Astrocyte of the spinal cord (primary cell): Measurements from ENCODE around the gene SMAD3.

Experiments
- DNase-seq: peaks from one replicate; pipeline ENCODE4 v3.0.0; 2011; ENCODE audit warnings: low read depth, low spot score
- H3K4me3 ChIP-seq: 2 replicates; pipeline ENCODE4 v1.5.1; 2011; ENCODE audit warnings: low read depth, mild to moderate bottlenecking, low read length, moderate library complexity
- in situ Hi-C: cut with HindIII; loops from 2 replicates; pipeline ENCODE4 v1.10.0; 2017; ENCODE audit warnings: low sequenced_read_pairs
- TF ChIP-seq, protein P1 (sequence below): IDR thresholded peaks from 2 replicates; pipeline ENCODE4 v1.5.1; 2012; ENCODE audit warnings: low read depth, mild to moderate bottlenecking, low read length, inconsistent platforms

The SMAD3 gene

GRCh38 chr15:67186226-67186649 is 120.8 kb downstream of the SMAD3 start:
- in situ Hi-C loops = no loop called here
- no peak for DNase-seq

DNA sequence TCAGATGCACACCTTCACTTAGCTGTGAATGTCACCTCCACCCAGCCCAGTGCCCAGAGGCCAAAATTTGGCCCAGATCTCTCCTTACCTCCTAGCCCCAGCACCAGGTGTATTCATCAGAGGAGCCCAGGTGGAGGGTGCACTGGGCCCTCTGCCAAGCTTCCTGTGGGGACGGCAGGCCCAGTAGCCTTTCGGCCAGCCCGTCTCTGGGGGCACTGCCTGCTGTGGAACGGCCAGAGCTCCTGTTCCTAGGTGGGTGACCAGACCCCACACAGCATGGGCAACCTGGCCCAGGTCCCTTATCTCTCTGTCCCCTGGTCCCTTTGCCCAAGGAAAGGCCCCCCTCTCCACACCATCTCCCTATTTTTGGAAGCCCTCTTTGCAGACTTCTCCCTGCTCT is 121.3 kb downstream of the SMAD3 start:
- TF ChIP-seq, protein P1, sequence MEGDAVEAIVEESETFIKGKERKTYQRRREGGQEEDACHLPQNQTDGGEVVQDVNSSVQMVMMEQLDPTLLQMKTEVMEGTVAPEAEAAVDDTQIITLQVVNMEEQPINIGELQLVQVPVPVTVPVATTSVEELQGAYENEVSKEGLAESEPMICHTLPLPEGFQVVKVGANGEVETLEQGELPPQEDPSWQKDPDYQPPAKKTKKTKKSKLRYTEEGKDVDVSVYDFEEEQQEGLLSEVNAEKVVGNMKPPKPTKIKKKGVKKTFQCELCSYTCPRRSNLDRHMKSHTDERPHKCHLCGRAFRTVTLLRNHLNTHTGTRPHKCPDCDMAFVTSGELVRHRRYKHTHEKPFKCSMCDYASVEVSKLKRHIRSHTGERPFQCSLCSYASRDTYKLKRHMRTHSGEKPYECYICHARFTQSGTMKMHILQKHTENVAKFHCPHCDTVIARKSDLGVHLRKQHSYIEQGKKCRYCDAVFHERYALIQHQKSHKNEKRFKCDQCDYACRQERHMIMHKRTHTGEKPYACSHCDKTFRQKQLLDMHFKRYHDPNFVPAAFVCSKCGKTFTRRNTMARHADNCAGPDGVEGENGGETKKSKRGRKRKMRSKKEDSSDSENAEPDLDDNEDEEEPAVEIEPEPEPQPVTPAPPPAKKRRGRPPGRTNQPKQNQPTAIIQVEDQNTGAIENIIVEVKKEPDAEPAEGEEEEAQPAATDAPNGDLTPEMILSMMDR = no peak
- H3K4me3 ChIP-seq = no peak overlapping the region
- in situ Hi-C loops = no loop called here
- no peak for DNase-seq

More at GRCh38 chr15:67186226-67186649, 120.8 kb downstream of the SMAD3 start:
- H3K4me3 ChIP-seq = no peak overlapping the region
- TF ChIP-seq, protein P1 = no peak

DNA sequence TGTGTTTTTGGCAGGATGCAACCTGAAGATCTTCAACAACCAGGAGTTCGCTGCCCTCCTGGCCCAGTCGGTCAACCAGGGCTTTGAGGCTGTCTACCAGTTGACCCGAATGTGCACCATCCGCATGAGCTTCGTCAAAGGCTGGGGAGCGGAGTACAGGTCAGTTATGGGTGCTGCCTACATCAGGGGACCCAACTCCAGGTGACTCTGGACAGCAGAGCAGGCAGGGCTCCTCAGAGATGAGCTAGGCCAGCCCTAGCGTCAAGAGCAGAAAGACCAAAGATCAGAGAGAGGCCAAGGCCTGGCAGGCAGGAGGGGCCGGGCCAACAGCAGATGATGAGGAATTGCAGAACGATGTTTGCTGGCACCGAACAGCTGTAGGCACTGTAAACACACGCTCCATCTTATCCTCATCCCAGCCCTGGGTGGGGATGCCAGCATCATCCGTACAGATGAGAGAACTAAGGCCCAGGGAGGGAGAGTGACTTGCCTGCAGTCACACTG is 122.0 kb downstream of the SMAD3 start:
- in situ Hi-C loops = no loop called here
- no peak for DNase-seq
- no peak overlapping the region for H3K4me3 ChIP-seq
- TF ChIP-seq, protein P1 = no peak

GRCh38 chr15:67188551-67189218 is 123.3 kb downstream of the SMAD3 start:
- DNase-seq = peak; percentile 84
- TF ChIP-seq, protein P1 = no peak
- in situ Hi-C loops = no loop called here
- no peak overlapping the region for H3K4me3 ChIP-seq

DNA sequence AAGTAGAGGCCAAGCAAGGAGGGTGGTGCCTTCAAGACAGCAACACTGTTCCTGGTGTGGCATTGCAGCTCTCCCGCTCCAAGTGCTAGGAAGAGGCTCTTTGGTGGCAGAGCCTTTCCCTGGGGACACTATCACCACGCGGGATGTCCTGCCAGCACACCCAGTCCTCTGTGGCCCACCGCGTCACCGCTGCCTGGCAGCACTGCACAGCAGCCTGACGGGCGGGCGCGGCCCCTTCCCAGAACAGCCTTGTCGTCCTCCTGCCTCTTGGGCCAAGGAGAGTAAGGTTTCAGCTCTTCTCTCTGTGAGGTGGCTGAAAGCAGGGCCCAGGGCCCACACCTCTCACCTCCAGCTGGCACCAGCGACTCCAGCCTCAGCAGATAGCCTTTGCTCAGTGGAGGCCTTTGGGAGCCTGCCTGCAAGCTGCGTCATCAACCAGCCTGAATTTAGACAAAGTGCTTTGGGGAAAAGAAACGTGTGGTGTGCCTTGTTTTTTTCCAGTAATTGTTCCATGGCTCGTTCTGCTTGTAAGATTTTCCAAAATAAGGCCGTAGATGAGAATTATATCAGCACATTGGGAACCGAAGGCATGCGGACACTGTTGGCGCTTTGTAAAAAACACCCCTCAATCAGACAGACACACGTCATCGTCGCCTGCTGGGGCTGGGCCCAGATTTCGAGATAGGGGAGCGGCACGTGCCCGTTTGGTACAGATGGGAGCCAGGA is 124.1 kb downstream of the SMAD3 start:
- in situ Hi-C loops = no loop called here
- DNase-seq = no peak
- TF ChIP-seq, protein P1 = no peak
- H3K4me3 ChIP-seq = no peak overlapping the region

DNA sequence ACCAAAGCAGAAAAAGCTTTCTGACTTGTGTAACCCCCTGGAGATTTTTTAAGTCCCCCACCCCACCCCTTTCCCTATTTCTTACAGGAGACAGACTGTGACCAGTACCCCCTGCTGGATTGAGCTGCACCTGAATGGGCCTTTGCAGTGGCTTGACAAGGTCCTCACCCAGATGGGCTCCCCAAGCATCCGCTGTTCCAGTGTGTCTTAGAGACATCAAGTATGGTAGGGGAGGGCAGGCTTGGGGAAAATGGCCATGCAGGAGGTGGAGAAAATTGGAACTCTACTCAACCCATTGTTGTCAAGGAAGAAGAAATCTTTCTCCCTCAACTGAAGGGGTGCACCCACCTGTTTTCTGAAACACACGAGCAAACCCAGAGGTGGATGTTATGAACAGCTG is 124.9 kb downstream of the SMAD3 start:
- DNase-seq = no peak
- in situ Hi-C loops = no loop called here
- TF ChIP-seq, protein P1 = no peak

More for the DNA sequence above, 124.9 kb downstream of the SMAD3 start:
- H3K4me3 ChIP-seq = no peak overlapping the region
